Activated CD4-positive, alpha-beta T cell treated with anti-CD3 and anti-CD28 coated beads for 48 hours (primary cell): ENCODE data around the gene TNK1.

ENCODE experiments used
- DNase-seq: peaks from one replicate; pipeline ENCODE4 v3.0.0-alpha.2; 2020

Gene TNK1

GRCh38 chr17:7413346-7413985, 32.6 kb downstream of the TNK1 start:
- DNase-seq: no peak

- no peak for DNase-seq
These were observed 33.9 kb downstream of the TNK1 start for GRCh38 chr17:7414837-7415236.

- DNase-seq: no peak
These were observed 34.9 kb downstream of the TNK1 start for GRCh38 chr17:7415784-7416183.

GRCh38 chr17:7416323-7416722, 35.4 kb downstream of the TNK1 start:
- DNase-seq: no peak

- DNase-seq: no peak
These were observed 36.3 kb downstream of the TNK1 start for GRCh38 chr17:7417056-7417655.

- DNase-seq: no peak
These were observed 37.7 kb downstream of the TNK1 start for GRCh38 chr17:7418472-7419152.

- DNase-seq: no peak
These were observed 39.1 kb downstream of the TNK1 start, which contains the start of gene SPEM1 for GRCh38 chr17:7419819-7420610. TSS of gene SPEM1 (plus strand) at chr17:7420324. CDS start at chr17:7420385, 61 bp downstream.

GRCh38 chr17:7421186-7421585, 40.3 kb downstream of the TNK1 start:
- no peak for DNase-seq

GRCh38 chr17:7423679-7424078, 42.8 kb downstream of the TNK1 start:
- DNase-seq: no peak

- no peak for DNase-seq
These were observed 44.4 kb downstream of the TNK1 start, which contains the start of gene SPEM2 for GRCh38 chr17:7425316-7425715. TSS of gene SPEM2 (plus strand) at chr17:7425616. CDS start at chr17:7425689, 73 bp downstream.

GRCh38 chr17:7425756-7426155, 44.9 kb downstream of the TNK1 start:
- DNase-seq: no peak

- DNase-seq: no peak
These were observed 45.4 kb downstream of the TNK1 start for GRCh38 chr17:7426203-7426863.

- DNase-seq: no peak
These were observed 46.1 kb downstream of the TNK1 start for GRCh38 chr17:7426896-7427489.

GRCh38 chr17:7427549-7427948, 46.7 kb downstream of the TNK1 start:
- DNase-seq: no peak

- no peak for DNase-seq
These were observed 47.7 kb downstream of the TNK1 start, which contains the start of gene SPEM3 for GRCh38 chr17:7428557-7428956. TSS of gene SPEM3 (plus strand) at chr17:7428857. CDS start at chr17:7428903, 46 bp downstream.

GRCh38 chr17:7429722-7430121, 48.8 kb downstream of the TNK1 start:
- no peak for DNase-seq

GRCh38 chr17:7431231-7431630, 50.3 kb downstream of the TNK1 start:
- no peak for DNase-seq

- DNase-seq: no peak
These were observed 51.4 kb downstream of the TNK1 start for GRCh38 chr17:7432296-7432695.

GRCh38 chr17:7435676-7436555, 55.0 kb downstream of the TNK1 start:
- peak; percentile 68 for DNase-seq

- peak; percentile 87 for DNase-seq
These were observed 55.9 kb downstream of the TNK1 start for GRCh38 chr17:7436556-7437368.
